Stimulated activated CD4-positive, alpha-beta T cell treated with anti-CD3 and anti-CD28 coated beads, Interleukin-12 subunit alpha, Interleukin-12 subunit beta, amount 100 ng/mL, for 48 hours (primary cell): ENCODE results near the gene PRKACA.
A peak's percentile ranks its signal among the peaks of the same experiment; 100 is the strongest.

Experiments used
- DNase-seq, 3 donors: peaks; one replicate each; pipeline ENCODE4 v3.0.0-alpha.2; 2020; ENCODE audit warnings: low read depth in 2 of 3, low spot score in 1 of 3

The PRKACA gene

GRCh38 chr19:14117668-14118164 lies at the start of gene PRKACA:
Gene PRKACA, minus strand, starts transcription at chr19:14117762. Its CDS starts 215 bp downstream, at chr19:14117547.
- DNase-seq, result peak; percentile 92 to 98 (median 97)

GRCh38 chr19:14166999-14167575 lies 49.5 kb upstream of the PRKACA start:
- DNase-seq, result no peak

GRCh38 chr19:14165990-14166830 lies 48.6 kb upstream of the PRKACA start:
- DNase-seq, result no peak

- no peak for DNase-seq
Observed at GRCh38 chr19:14164724-14165493, 47.3 kb upstream of the PRKACA start.

GRCh38 chr19:14164082-14164481 lies 46.5 kb upstream of the PRKACA start:
- no peak for DNase-seq

GRCh38 chr19:14162871-14163297 lies 45.3 kb upstream of the PRKACA start:
- DNase-seq, result no peak

GRCh38 chr19:14161305-14161704 lies 43.7 kb upstream of the PRKACA start:
- DNase-seq, result no peak

GRCh38 chr19:14160017-14160703 lies 42.6 kb upstream of the PRKACA start:
- DNase-seq, result no peak

GRCh38 chr19:14159059-14159458 lies 41.5 kb upstream of the PRKACA start:
- DNase-seq, result no peak

GRCh38 chr19:14158276-14159023 lies 40.9 kb upstream of the PRKACA start:
- no peak for DNase-seq

GRCh38 chr19:14156971-14157717 lies 39.6 kb upstream of the PRKACA start:
- no peak for DNase-seq

- no peak for DNase-seq
Observed at GRCh38 chr19:14156122-14156521, 38.6 kb upstream of the PRKACA start.

GRCh38 chr19:14155371-14155770 lies 37.8 kb upstream of the PRKACA start:
- no peak for DNase-seq

GRCh38 chr19:14152713-14153112 lies 35.2 kb upstream of the PRKACA start:
- no peak for DNase-seq

- DNase-seq, result no peak
Observed at GRCh38 chr19:14150770-14151661, 33.5 kb upstream of the PRKACA start.

- DNase-seq, result no peak
Observed at GRCh38 chr19:14150041-14150769, 32.6 kb upstream of the PRKACA start.

- peak in 1 of 3 donors; percentile 20 for DNase-seq
Observed at GRCh38 chr19:14149509-14149994, 32.0 kb upstream of the PRKACA start.
